IMR-90 (cell line): ENCODE results near the gene AZIN2. TPM values are rescaled to one million over a fixed set of nuclear protein-coding genes. Genes with fewer than 3 reads are reported as not detected.
A peak's percentile ranks its signal among the peaks of the same experiment; 100 is the strongest.

Experiments
- ATAC-seq: fragments of 200-7000 bp; cut with Tn5 transposase; 2 replicates; pipeline ENCODE4 v1.9.1; 2020; ENCODE audit warnings: low read depth, mild to moderate bottlenecking, moderate library complexity
- BruUV-seq: library from RNA; stranded (reverse); fragments of 400-500 nt; replicated peaks from 2 replicates; lab custom pipeline; 2021; lab: Mats Ljungman, UMichigan
- CTCF ChIA-PET: fragments of 300-600 bp; formaldehyde crosslinking; extraction: SDS; loops from one replicate; lab custom pipeline; 2021; ENCODE audit warnings: antibody characterized with exemption; lab: Yijun Ruan, JAX
- POLR2A ChIA-PET: fragments of 300-600 bp; sonication (Branson Sonifier 250); formaldehyde crosslinking; loops from one replicate; lab custom pipeline; 2022; ENCODE audit warnings: antibody characterized with exemption; ENCODE audit not compliant: unreplicated experiment; lab: Charles Lee
- DNase-seq: peaks from one replicate; pipeline ENCODE4 v3.0.0; 2013
- H2AFZ ChIP-seq: replicated peaks from 2 replicates; pipeline ENCODE3; 2013; ENCODE audit warnings: low read length, mild to moderate bottlenecking; ENCODE audit not compliant: poor library complexity
- H2AK5ac ChIP-seq: 2 replicates; pipeline ENCODE4 v1.6.1; 2013; ENCODE audit warnings: low read depth, low read length, inconsistent platforms
- H2AK9ac ChIP-seq: replicated peaks from 2 replicates; pipeline ENCODE3; 2013; ENCODE audit warnings: mild to moderate bottlenecking, low read depth, low read length, moderate library complexity; ENCODE audit not compliant: poor library complexity
- H2BK120ac ChIP-seq: 2 replicates; pipeline ENCODE4 v1.6.1; 2013; ENCODE audit warnings: low read depth, low read length, inconsistent platforms
- H2BK15ac ChIP-seq: 3 replicates; pipeline ENCODE4 v1.6.1; 2013; ENCODE audit warnings: low read depth, low read length, inconsistent platforms
- H2BK20ac ChIP-seq: 2 replicates; pipeline ENCODE4 v1.6.1; 2013; ENCODE audit warnings: low read depth, mild to moderate bottlenecking, inconsistent platforms, low read length, moderate library complexity
- H2BK5ac ChIP-seq: 2 replicates; pipeline ENCODE4 v1.6.1; 2013; ENCODE audit warnings: mild to moderate bottlenecking, low read depth, low read length, inconsistent platforms; ENCODE audit not compliant: poor library complexity, severe bottlenecking
- H3K14ac ChIP-seq: replicated peaks from 2 replicates; pipeline ENCODE4 v1.6.1; 2013; ENCODE audit warnings: low read depth, low read length, inconsistent platforms
- H3K18ac ChIP-seq: 2 replicates; pipeline ENCODE4 v1.6.1; 2013; ENCODE audit warnings: low read depth, low read length, control low read depth
- H3K23ac ChIP-seq: 2 replicates; pipeline ENCODE4 v1.6.1; 2013; ENCODE audit warnings: low read depth, low read length, inconsistent platforms
- H3K27ac ChIP-seq: 2 replicates; pipeline ENCODE4 v1.5.1; 2013; ENCODE audit warnings: mild to moderate bottlenecking, control low read depth, low read length; ENCODE audit not compliant: insufficient read depth
- H3K27me3 ChIP-seq: 2 replicates; pipeline ENCODE4 v1.6.1; 2013; ENCODE audit warnings: low read length; ENCODE audit not compliant: control insufficient read depth, insufficient read depth
- H3K36me3 ChIP-seq: 2 replicates; pipeline ENCODE4 v1.6.1; 2013; ENCODE audit warnings: low read length, mixed read lengths; ENCODE audit not compliant: control insufficient read depth, insufficient read depth
- H3K4ac ChIP-seq: 2 replicates; pipeline ENCODE4 v1.6.1; 2013; ENCODE audit warnings: low read depth, low read length, inconsistent platforms
- H3K4me1 ChIP-seq: 2 replicates; pipeline ENCODE4 v1.6.1; 2013; ENCODE audit warnings: low read length, mixed read lengths; ENCODE audit not compliant: control insufficient read depth, insufficient read depth
- H3K4me2 ChIP-seq: 2 replicates; pipeline ENCODE4 v1.6.1; 2013; ENCODE audit warnings: low read depth, mild to moderate bottlenecking, control low read depth, low read length, moderate library complexity
- H3K4me3 ChIP-seq: 2 replicates; pipeline ENCODE4 v1.5.1; 2013; ENCODE audit warnings: low read depth, mild to moderate bottlenecking, control low read depth, low read length, moderate library complexity; ENCODE audit not compliant: insufficient read depth
- H3K56ac ChIP-seq: 2 replicates; pipeline ENCODE4 v1.6.1; 2013; ENCODE audit warnings: low read length, inconsistent platforms; ENCODE audit not compliant: insufficient read depth; ENCODE audit errors: extremely low read depth
- H3K79me1 ChIP-seq, 2 experiments: 2 replicates each; pipeline ENCODE4 v1.6.1; 2013; ENCODE audit warnings: low read length in 2 of 2, inconsistent platforms in 1 of 2, low read depth in 1 of 2
- H3K9ac ChIP-seq: 2 replicates; pipeline ENCODE4 v1.6.1; 2013; ENCODE audit warnings: low read depth, low read length, control low read depth
- H3K9me1 ChIP-seq: 2 replicates; pipeline ENCODE4 v1.6.1; 2013; ENCODE audit warnings: low read length, inconsistent platforms; ENCODE audit not compliant: insufficient read depth
- H3K9me3 ChIP-seq: 2 replicates; pipeline ENCODE4 v1.6.1; 2013; ENCODE audit warnings: low read length; ENCODE audit not compliant: control insufficient read depth, insufficient read depth
- H4K20me1 ChIP-seq: 2 replicates; pipeline ENCODE4 v1.6.1; 2013; ENCODE audit warnings: low read length, inconsistent platforms; ENCODE audit not compliant: insufficient read depth
- H4K5ac ChIP-seq: 2 replicates; pipeline ENCODE4 v1.6.1; 2013; ENCODE audit warnings: mild to moderate bottlenecking, low read depth, low read length, control low read depth
- H4K8ac ChIP-seq, 2 experiments: 2 replicates each; pipeline ENCODE4 v1.6.1; 2013; ENCODE audit warnings: low read depth in 2 of 2, low read length in 2 of 2, control low read depth in 1 of 2, inconsistent platforms in 1 of 2
- H4K91ac ChIP-seq: 2 replicates; pipeline ENCODE4 v1.6.1; 2013; ENCODE audit warnings: low read depth, low read length, inconsistent platforms; ENCODE audit not compliant: insufficient read depth
- BHLHE40 ChIP-seq: fragments of 150-350 bp; IDR thresholded peaks from 2 replicates; pipeline ENCODE4 v1.6.1; 2016; ENCODE audit warnings: mild to moderate bottlenecking, low read depth, low read length
- MAFK ChIP-seq: IDR thresholded peaks from 2 replicates; pipeline ENCODE4 v1.6.1; 2012; ENCODE audit warnings: low read depth, low read length, improper control_type of control experiment
- MAZ ChIP-seq: IDR thresholded peaks from 2 replicates; pipeline ENCODE4 v1.6.1; 2012; ENCODE audit warnings: low read depth, mild to moderate bottlenecking, low read length, improper control_type of control experiment, moderate library complexity, borderline replicate concordance
- MXI1 ChIP-seq: IDR thresholded peaks from 2 replicates; pipeline ENCODE4 v1.6.1; 2012; ENCODE audit warnings: low read depth, mild to moderate bottlenecking, low read length, moderate library complexity, borderline replicate concordance
- RAD21 ChIP-seq: IDR thresholded peaks from 2 replicates; pipeline ENCODE4 v1.6.1; 2012; ENCODE audit warnings: low read length, improper control_type of control experiment
- RCOR1 ChIP-seq: IDR thresholded peaks from 2 replicates; pipeline ENCODE4 v1.6.1; 2012; ENCODE audit warnings: mild to moderate bottlenecking, low read length, improper control_type of control experiment; ENCODE audit not compliant: insufficient replicate concordance
- RFX5 ChIP-seq: IDR thresholded peaks from 2 replicates; pipeline ENCODE4 v1.8.0; 2012; ENCODE audit warnings: low read depth, mild to moderate bottlenecking, low read length, moderate library complexity
- SMC3 ChIP-seq: fragments of 150-350 bp; IDR thresholded peaks from 2 replicates; pipeline ENCODE4 v1.6.1; 2016; ENCODE audit warnings: low read depth, mild to moderate bottlenecking, antibody characterized with exemption, low read length, moderate library complexity
- WGBS, 2 experiments: methylation state at CpG; one replicate each; pipeline versions ENCODE4 v1.1.5 to v1.1.7; 2013; ENCODE audit warnings: missing lambda C conversion rate in 2 of 2; ENCODE audit not compliant: insufficient read length in 1 of 2; ENCODE audit errors: extremely low coverage in 2 of 2; 5-methylcytosine and 5-hydroxymethylcytosine counted together
- dilution Hi-C: fragments of 300-500 bp; cut with HindIII; formaldehyde crosslinking; loops from one replicate; pipeline ENCODE4 v1.14.3; 2018; ENCODE audit warnings: low sequenced_read_pairs; ENCODE audit not compliant: unreplicated experiment
- in situ Hi-C: fragments of 300-500 bp; cut with MboI; formaldehyde crosslinking; loops from 3 replicates; pipeline ENCODE4 v1.14.3; 2019; ENCODE audit warnings: low sequenced_read_pairs, inconsistent platforms, mixed read lengths
- intact Hi-C: fragments of 100-400 bp; cut with micrococcal nuclease; formaldehyde crosslinking; loops from 2 replicates; pipeline ENCODE4 v1.10.0; 2022
- polyA plus RNA-seq, 3 experiments: library from polyadenylated mRNA; depleted of rRNA; stranded (reverse); fragments of >200 nt; gene quantifications; 2 replicates each; pipeline ENCODE4 v1.2.3, GENCODE V29; 2012; ENCODE audit warnings: low replicate concordance in 1 of 3
- total RNA-seq: library from RNA; depleted of rRNA; stranded (reverse); fragments of >200 nt; gene quantifications from 2 replicates; pipeline ENCODE4 v1.2.3, GENCODE V29; 2012
- TF ChIP-seq, protein P1 (sequence below): fragments of 150-350 bp; IDR thresholded peaks from 2 replicates; pipeline ENCODE4 v1.6.1; 2016; ENCODE audit warnings: low read depth, mild to moderate bottlenecking, low read length, moderate library complexity, borderline replicate concordance
- TF ChIP-seq, protein P2 (sequence below): conservative IDR thresholded peaks from 2 replicates; pipeline ENCODE4 v1.5.1; 2012; ENCODE audit warnings: mild to moderate bottlenecking, low read depth, low read length, improper control_type of control experiment

AZIN2 gene
- total and polyA plus RNA-seq, 2 of the 4 experiments (the other 2 are of a cell fraction), result 4.7 to 8.9 TPM

DNA sequence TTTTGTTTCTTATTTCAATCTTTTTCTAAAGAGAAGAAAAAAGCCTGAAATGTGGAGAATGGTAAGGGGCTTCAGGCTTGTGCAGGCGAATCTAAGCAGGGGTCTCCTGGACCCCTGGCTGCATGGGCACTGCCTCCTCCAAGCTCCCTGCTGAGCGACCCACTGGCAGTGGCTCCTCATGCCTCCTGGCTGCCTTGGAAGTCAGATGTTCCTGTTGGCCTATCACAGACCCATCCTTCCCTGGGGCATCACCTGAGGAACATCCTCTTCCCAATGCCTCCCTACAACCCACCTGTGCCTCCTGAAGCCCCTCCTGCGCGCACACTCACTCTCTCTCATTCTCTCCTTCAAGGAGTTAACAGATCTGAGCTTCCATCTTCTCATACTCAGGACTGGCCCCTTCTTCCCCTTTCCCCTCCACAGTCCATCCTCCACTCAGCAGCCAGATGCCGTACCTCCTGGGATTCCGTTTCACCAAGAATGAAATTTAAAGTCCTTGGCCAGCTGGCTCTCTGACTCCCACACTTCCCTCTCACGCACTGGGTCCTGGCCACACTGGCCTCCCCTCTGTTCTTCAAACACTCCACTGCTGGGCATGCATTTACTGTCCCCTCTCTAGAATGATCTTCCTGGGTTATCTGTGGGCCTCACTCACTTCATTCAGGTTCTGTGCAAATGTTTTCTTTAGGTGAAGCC lies 41.7 kb downstream of the AZIN2 start:
- Histone ChIP-seq H3K23ac (no peak overlapping the region), H3K4me1 (peaks cover 5% of the 10 kb centered on the region; the same call in 1 of the 2 replicates), H3K9me3 (no peaks in the 10 kb centered on the region), H3K56ac (no peak overlapping the region), H4K20me1 (no peaks in the 10 kb centered on the region), H3K4me2 (no peak overlapping the region), H3K18ac (no peak overlapping the region), H4K91ac (no peak overlapping the region), H2BK5ac (no peak overlapping the region), H3K27me3 (no peaks in the 10 kb centered on the region), H3K4me3 (no peak overlapping the region), H3K9ac (no peak overlapping the region), H2BK20ac (no peak overlapping the region), H3K4ac (no peak overlapping the region), H2AFZ (no peak overlapping the region), H2BK15ac (no peak overlapping the region), H4K8ac (no peak overlapping the region), H2AK9ac (no peak overlapping the region), H3K14ac (0 out of 2 replicates have a peak overlapping the region, but pooled peaks have one; percentile 11), H3K9me1 (no peaks in the 10 kb centered on the region), H3K27ac (no peak overlapping the region), H3K79me1 (peaks cover 19 to 20% of the 10 kb centered on the region in 2 experiments), H4K5ac (no peak overlapping the region), H2AK5ac (no peak overlapping the region), H2BK120ac (no peak overlapping the region), H3K36me3 (no peaks in the 10 kb centered on the region)
- WGBS, 2 experiments, result 77% methylated on average over 6 of the region's 7 CpGs; no CpG with 5 or more reads in 1 of the 2 experiments
- ChIA-PET POLR2A (no interaction called here), CTCF (no interaction called here)
- BruUV-seq, result no TSS peak
- DNase-seq, result no peak
- intact Hi-C loops, result no loop called here
- in situ Hi-C loops, result no loop called here
- TF ChIP-seq RAD21 (no peak), BHLHE40 (no peak), RCOR1 (no peak), RFX5 (no peak), MXI1 (no peak), MAFK (no peak), MAZ (no peak), SMC3 (no peak)
- TF ChIP-seq, protein P1, sequence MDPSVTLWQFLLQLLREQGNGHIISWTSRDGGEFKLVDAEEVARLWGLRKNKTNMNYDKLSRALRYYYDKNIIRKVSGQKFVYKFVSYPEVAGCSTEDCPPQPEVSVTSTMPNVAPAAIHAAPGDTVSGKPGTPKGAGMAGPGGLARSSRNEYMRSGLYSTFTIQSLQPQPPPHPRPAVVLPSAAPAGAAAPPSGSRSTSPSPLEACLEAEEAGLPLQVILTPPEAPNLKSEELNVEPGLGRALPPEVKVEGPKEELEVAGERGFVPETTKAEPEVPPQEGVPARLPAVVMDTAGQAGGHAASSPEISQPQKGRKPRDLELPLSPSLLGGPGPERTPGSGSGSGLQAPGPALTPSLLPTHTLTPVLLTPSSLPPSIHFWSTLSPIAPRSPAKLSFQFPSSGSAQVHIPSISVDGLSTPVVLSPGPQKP, result no peak
- TF ChIP-seq, protein P2, sequence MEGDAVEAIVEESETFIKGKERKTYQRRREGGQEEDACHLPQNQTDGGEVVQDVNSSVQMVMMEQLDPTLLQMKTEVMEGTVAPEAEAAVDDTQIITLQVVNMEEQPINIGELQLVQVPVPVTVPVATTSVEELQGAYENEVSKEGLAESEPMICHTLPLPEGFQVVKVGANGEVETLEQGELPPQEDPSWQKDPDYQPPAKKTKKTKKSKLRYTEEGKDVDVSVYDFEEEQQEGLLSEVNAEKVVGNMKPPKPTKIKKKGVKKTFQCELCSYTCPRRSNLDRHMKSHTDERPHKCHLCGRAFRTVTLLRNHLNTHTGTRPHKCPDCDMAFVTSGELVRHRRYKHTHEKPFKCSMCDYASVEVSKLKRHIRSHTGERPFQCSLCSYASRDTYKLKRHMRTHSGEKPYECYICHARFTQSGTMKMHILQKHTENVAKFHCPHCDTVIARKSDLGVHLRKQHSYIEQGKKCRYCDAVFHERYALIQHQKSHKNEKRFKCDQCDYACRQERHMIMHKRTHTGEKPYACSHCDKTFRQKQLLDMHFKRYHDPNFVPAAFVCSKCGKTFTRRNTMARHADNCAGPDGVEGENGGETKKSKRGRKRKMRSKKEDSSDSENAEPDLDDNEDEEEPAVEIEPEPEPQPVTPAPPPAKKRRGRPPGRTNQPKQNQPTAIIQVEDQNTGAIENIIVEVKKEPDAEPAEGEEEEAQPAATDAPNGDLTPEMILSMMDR, result no peak
- ATAC-seq, result no peak
- dilution Hi-C loops, result no loop called here
